ENCODE measurements around the gene AVPR1B.

DNA sequence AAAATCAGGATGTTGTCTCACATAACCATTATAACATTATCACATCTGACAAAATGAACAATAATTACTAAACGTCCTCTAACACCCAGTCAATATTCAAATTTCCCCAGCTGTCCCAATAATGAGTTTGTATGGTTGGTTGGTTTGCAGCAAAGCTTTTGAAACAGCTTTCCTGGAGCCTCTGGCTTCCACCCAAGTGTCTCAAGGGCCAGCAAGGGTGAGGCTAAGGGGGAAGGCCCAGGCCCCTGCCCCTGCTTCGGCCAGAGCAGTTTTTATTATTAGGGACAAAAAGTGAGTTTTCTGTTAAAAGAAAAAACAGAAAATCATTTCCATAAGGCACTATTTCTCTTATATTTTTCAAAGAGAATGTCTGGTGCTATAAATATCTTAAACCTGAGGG, 19.1 kb upstream of the AVPR1B start:
- TF ChIP-seq, protein P1, sequence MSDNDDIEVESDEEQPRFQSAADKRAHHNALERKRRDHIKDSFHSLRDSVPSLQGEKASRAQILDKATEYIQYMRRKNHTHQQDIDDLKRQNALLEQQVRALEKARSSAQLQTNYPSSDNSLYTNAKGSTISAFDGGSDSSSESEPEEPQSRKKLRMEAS (IDR thresholded peaks at IDR 0.05; ENCODE audit: insufficient read depth, insufficient read length), result no peak
- TF ChIP-seq JUN (IDR thresholded peaks at IDR 0.05; ENCODE audit: borderline replicate concordance, insufficient read depth, insufficient read length, low read depth) (no peak), POLR2A (IDR thresholded peaks at IDR 0.05; ENCODE audit: low read depth, low read length) (no peak), POLR2AphosphoS5 (IDR thresholded peaks at IDR 0.05; ENCODE audit: insufficient read depth, low read depth, low read length) (no peak)
- TF ChIP-seq, protein P2, sequence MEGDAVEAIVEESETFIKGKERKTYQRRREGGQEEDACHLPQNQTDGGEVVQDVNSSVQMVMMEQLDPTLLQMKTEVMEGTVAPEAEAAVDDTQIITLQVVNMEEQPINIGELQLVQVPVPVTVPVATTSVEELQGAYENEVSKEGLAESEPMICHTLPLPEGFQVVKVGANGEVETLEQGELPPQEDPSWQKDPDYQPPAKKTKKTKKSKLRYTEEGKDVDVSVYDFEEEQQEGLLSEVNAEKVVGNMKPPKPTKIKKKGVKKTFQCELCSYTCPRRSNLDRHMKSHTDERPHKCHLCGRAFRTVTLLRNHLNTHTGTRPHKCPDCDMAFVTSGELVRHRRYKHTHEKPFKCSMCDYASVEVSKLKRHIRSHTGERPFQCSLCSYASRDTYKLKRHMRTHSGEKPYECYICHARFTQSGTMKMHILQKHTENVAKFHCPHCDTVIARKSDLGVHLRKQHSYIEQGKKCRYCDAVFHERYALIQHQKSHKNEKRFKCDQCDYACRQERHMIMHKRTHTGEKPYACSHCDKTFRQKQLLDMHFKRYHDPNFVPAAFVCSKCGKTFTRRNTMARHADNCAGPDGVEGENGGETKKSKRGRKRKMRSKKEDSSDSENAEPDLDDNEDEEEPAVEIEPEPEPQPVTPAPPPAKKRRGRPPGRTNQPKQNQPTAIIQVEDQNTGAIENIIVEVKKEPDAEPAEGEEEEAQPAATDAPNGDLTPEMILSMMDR (IDR thresholded peaks at IDR 0.05; ENCODE audit: extremely low read depth in 1 of 2, insufficient read depth in 1 of 2, low read depth in 1 of 2, low read length in 2 of 2), result no peak

Data from endothelial cell of umbilical vein (primary cell).